GM20000 (cell line): ENCODE data around the gene CDK5RAP1.

ENCODE experiments used
- DNase-seq: peaks from one replicate; pipeline ENCODE4 v3.0.0; 2012; ENCODE audit warnings: low spot score
- CTCF ChIP-seq: IDR thresholded peaks from 2 replicates; pipeline ENCODE4 v1.5.1; 2012; ENCODE audit warnings: mild to moderate bottlenecking, control low read depth; ENCODE audit errors: extremely low read depth, missing control alignments

Gene CDK5RAP1

GRCh38 chr20:33411711-33412483, 10.6 kb upstream of the CDK5RAP1 start:
- no peak for DNase-seq
- no peak for TF ChIP-seq CTCF

GRCh38 chr20:33411242-33411641, 9.9 kb upstream of the CDK5RAP1 start:
- no peak for DNase-seq
- no peak for TF ChIP-seq CTCF

- TF ChIP-seq CTCF: no peak
- no peak for DNase-seq
Observed at GRCh38 chr20:33410081-33410742, 8.9 kb upstream of the CDK5RAP1 start.

- DNase-seq: no peak
- TF ChIP-seq CTCF: no peak
Observed at GRCh38 chr20:33408716-33409654, 7.7 kb upstream of the CDK5RAP1 start.

- TF ChIP-seq CTCF: no peak
- no peak for DNase-seq
Observed at GRCh38 chr20:33408313-33408712, 7.0 kb upstream of the CDK5RAP1 start.

- TF ChIP-seq CTCF: no peak
- DNase-seq: no peak
Observed at GRCh38 chr20:33407796-33408195, 6.5 kb upstream of the CDK5RAP1 start.

- no peak for DNase-seq
Observed at GRCh38 chr20:33407251-33407650, 5.9 kb upstream of the CDK5RAP1 start.

More at GRCh38 chr20:33407251-33407650, 5.9 kb upstream of the CDK5RAP1 start:
- no peak for TF ChIP-seq CTCF
